22Rv1 (cell line): ENCODE measurements around the gene SLC10A3.

Experiments used
- ZFX ChIP-seq: fragments of 450-650 bp; IDR thresholded peaks from 2 replicates; pipeline ENCODE4 v1.6.1; 2017; ENCODE audit warnings: antibody characterized with exemption, borderline replicate concordance
- TF ChIP-seq, protein P1 (sequence below): fragments of 450-650 bp; IDR thresholded peaks from 2 replicates; pipeline ENCODE4 v1.5.1; 2017; ENCODE audit warnings: mild to moderate bottlenecking

DNA sequence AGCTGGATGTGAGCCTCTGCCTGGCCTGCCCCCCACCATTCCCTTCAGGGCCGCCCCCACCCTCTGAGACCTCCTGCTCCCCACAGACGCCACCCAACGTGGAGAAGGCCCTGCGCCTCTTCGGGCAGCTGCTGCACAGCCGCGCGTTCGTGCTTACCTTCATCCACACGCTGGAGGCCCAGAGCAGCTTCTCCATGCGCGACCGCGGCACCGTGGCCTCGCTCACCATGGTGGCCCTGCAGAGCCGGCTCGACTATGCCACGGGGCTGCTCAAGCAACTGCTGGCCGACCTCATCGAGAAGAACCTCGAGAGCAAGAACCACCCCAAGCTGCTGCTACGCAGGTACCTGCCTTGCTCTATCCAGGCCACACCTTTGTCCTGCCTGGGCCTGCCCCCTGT, 22.2 kb downstream of the SLC10A3 start:
- TF ChIP-seq, protein P1, sequence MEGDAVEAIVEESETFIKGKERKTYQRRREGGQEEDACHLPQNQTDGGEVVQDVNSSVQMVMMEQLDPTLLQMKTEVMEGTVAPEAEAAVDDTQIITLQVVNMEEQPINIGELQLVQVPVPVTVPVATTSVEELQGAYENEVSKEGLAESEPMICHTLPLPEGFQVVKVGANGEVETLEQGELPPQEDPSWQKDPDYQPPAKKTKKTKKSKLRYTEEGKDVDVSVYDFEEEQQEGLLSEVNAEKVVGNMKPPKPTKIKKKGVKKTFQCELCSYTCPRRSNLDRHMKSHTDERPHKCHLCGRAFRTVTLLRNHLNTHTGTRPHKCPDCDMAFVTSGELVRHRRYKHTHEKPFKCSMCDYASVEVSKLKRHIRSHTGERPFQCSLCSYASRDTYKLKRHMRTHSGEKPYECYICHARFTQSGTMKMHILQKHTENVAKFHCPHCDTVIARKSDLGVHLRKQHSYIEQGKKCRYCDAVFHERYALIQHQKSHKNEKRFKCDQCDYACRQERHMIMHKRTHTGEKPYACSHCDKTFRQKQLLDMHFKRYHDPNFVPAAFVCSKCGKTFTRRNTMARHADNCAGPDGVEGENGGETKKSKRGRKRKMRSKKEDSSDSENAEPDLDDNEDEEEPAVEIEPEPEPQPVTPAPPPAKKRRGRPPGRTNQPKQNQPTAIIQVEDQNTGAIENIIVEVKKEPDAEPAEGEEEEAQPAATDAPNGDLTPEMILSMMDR, result no peak
- TF ChIP-seq ZFX, result no peak
